Mesenchymal stem cell (in vitro differentiated cells and primary cell): ENCODE data around the gene DPP10.

Experiments
- DNase-seq: peaks from one replicate; pipeline ENCODE4 v3.0.0-alpha.2; 2013
- H2AFZ ChIP-seq: one replicate; pipeline ENCODE4 v1.6.1; 2013; ENCODE audit warnings: low read depth, mild to moderate bottlenecking, control low read depth, inconsistent platforms, low read length, moderate library complexity
- H2AK5ac ChIP-seq: 2 replicates; pipeline ENCODE4 v1.6.1; 2013; ENCODE audit warnings: low read length, moderate library complexity, mild to moderate bottlenecking, inconsistent platforms; ENCODE audit not compliant: severe bottlenecking
- H2BK120ac ChIP-seq: one replicate; pipeline ENCODE4 v1.6.1; 2013; ENCODE audit warnings: low read depth, mild to moderate bottlenecking, inconsistent platforms, low read length, moderate library complexity
- H2BK12ac ChIP-seq, 2 experiments: one replicate each; pipeline ENCODE4 v1.6.1; 2013; ENCODE audit warnings: inconsistent platforms in 2 of 2, low read length in 2 of 2, mild to moderate bottlenecking in 2 of 2, moderate library complexity in 2 of 2, control low read depth in 1 of 2
- H2BK15ac ChIP-seq: one replicate; pipeline ENCODE4 v1.6.1; 2013; ENCODE audit warnings: mild to moderate bottlenecking, low read depth, inconsistent platforms; ENCODE audit not compliant: poor library complexity, severe bottlenecking
- H2BK5ac ChIP-seq: 2 replicates; pipeline ENCODE4 v1.6.1; 2013; ENCODE audit warnings: low read depth, mild to moderate bottlenecking, low read length, control low read depth, inconsistent platforms; ENCODE audit not compliant: poor library complexity, severe bottlenecking
- H3K14ac ChIP-seq, 2 experiments: one replicate each; pipeline ENCODE4 v1.6.1; 2013; ENCODE audit warnings: inconsistent platforms in 2 of 2, low read length in 2 of 2, control low read depth in 1 of 2, mild to moderate bottlenecking in 1 of 2, moderate library complexity in 1 of 2
- H3K18ac ChIP-seq, 2 experiments: one replicate each; pipeline ENCODE4 v1.6.1; 2013; ENCODE audit warnings: inconsistent platforms in 2 of 2, low read length in 2 of 2, control low read depth in 1 of 2, low read depth in 1 of 2, mild to moderate bottlenecking in 1 of 2
- H3K23ac ChIP-seq, 2 experiments: one replicate each; pipeline ENCODE4 v1.6.1; 2013; ENCODE audit warnings: inconsistent platforms in 2 of 2, low read length in 2 of 2, mild to moderate bottlenecking in 2 of 2, moderate library complexity in 2 of 2, control low read depth in 1 of 2
- H3K27ac ChIP-seq: 2 replicates; pipeline ENCODE4 v1.5.1; 2013; ENCODE audit warnings: mild to moderate bottlenecking, moderate library complexity, low read length, control low read depth, inconsistent platforms; ENCODE audit not compliant: poor library complexity, severe bottlenecking
- H3K27me3 ChIP-seq, 2 experiments: 2 replicates each; pipeline versions ENCODE4 v1.6.1 to v1.7.0; 2013; ENCODE audit warnings: low read length in 2 of 2, mild to moderate bottlenecking in 2 of 2, moderate library complexity in 2 of 2, control low read depth in 1 of 2, inconsistent platforms in 1 of 2; ENCODE audit not compliant: control insufficient read depth in 1 of 2, insufficient read depth in 1 of 2
- H3K36me3 ChIP-seq, 2 experiments: 2 replicates each; pipeline versions ENCODE4 v1.6.1 to v1.7.0; 2013; ENCODE audit warnings: low read length in 2 of 2, control low read depth in 1 of 2, inconsistent platforms in 1 of 2, low read depth in 1 of 2, mild to moderate bottlenecking in 1 of 2; ENCODE audit not compliant: insufficient read depth in 2 of 2, control insufficient read depth in 1 of 2
- H3K4ac ChIP-seq, 2 experiments: one replicate each; pipeline ENCODE4 v1.6.1; 2013; ENCODE audit warnings: inconsistent platforms in 2 of 2, low read length in 2 of 2, mild to moderate bottlenecking in 2 of 2, moderate library complexity in 2 of 2, control low read depth in 1 of 2, low read depth in 1 of 2
- H3K4me1 ChIP-seq: 2 replicates; pipeline ENCODE4 v1.6.1; 2013; ENCODE audit warnings: low read depth, low read length, control low read depth; ENCODE audit not compliant: control insufficient read depth, insufficient read depth
- H3K4me2 ChIP-seq: 2 replicates; pipeline ENCODE4 v1.6.1; 2013; ENCODE audit warnings: low read length, mild to moderate bottlenecking, inconsistent platforms; ENCODE audit not compliant: poor library complexity, severe bottlenecking
- H3K4me3 ChIP-seq, 2 experiments: 2 replicates each; pipeline versions ENCODE4 v1.5.1 to v1.7.0; 2013; ENCODE audit warnings: low read length in 2 of 2, mild to moderate bottlenecking in 2 of 2, control low read depth in 1 of 2, low read depth in 1 of 2; ENCODE audit not compliant: insufficient read depth in 1 of 2
- H3K79me1 ChIP-seq: replicated peaks from 2 replicates; pipeline ENCODE4 v1.6.1; 2013; ENCODE audit warnings: mild to moderate bottlenecking, control low read depth, low read length, inconsistent platforms; ENCODE audit not compliant: poor library complexity, severe bottlenecking
- H3K9ac ChIP-seq: 2 replicates; pipeline ENCODE4 v1.7.0; 2013; ENCODE audit warnings: mild to moderate bottlenecking, low read length, moderate library complexity
- H3K9me3 ChIP-seq: 2 replicates; pipeline ENCODE4 v1.7.0; 2013; ENCODE audit warnings: mild to moderate bottlenecking, low read length; ENCODE audit not compliant: control insufficient read depth
- H4K8ac ChIP-seq: one replicate; pipeline ENCODE4 v1.6.1; 2013; ENCODE audit warnings: inconsistent platforms, mild to moderate bottlenecking, low read length, moderate library complexity
- H4K91ac ChIP-seq: one replicate; pipeline ENCODE4 v1.6.1; 2013; ENCODE audit warnings: mild to moderate bottlenecking, low read length, inconsistent platforms
- WGBS: methylation state at CpG from one replicate; pipeline ENCODE4 v1.1.7; 2013; ENCODE audit warnings: mixed read lengths; 5-methylcytosine and 5-hydroxymethylcytosine counted together

Gene DPP10

GRCh38 chr2:115569547-115569946, 1127.1 kb downstream of the DPP10 start:
- H2BK15ac ChIP-seq = no peak overlapping the region
- no peak overlapping the region for H4K91ac ChIP-seq
- H3K27me3 ChIP-seq = no peaks in the 10 kb centered on the region

GRCh38 chr2:115572746-115573145, 1130.3 kb downstream of the DPP10 start:
- Histone ChIP-seq H3K36me3 (no peaks in the 10 kb centered on the region), H4K91ac (no peak overlapping the region), H4K8ac (no peak overlapping the region), H2BK15ac (no peak overlapping the region), H3K4me2 (no peak overlapping the region), H3K9me3 (no peaks in the 10 kb centered on the region), H3K23ac (no peak overlapping the region), H2BK12ac (no peak overlapping the region), H3K79me1 (no peaks in the 10 kb centered on the region), H3K4ac (no peak overlapping the region), H3K9ac (no peak overlapping the region), H3K27ac (no peak overlapping the region), H2BK120ac (no peak overlapping the region), H2AFZ (no peak overlapping the region), H3K14ac (no peak overlapping the region), H3K27me3 (no peaks in the 10 kb centered on the region), H2AK5ac (no peak overlapping the region), H3K4me3 (no peak overlapping the region), H3K4me1 (no peaks in the 10 kb centered on the region), H2BK5ac (no peak overlapping the region), H3K18ac (no peak overlapping the region)
- DNase-seq = no peak

More at GRCh38 chr2:115569547-115569946, 1127.1 kb downstream of the DPP10 start:
- Histone ChIP-seq H3K79me1 (no peaks in the 10 kb centered on the region), H2BK5ac (no peak overlapping the region), H3K18ac (no peak overlapping the region), H3K23ac (no peak overlapping the region), H2AK5ac (no peak overlapping the region), H3K4me2 (no peak overlapping the region), H3K4me3 (no peak overlapping the region), H3K4ac (no peak overlapping the region), H2BK12ac (no peak overlapping the region), H3K27ac (no peak overlapping the region), H3K9ac (no peak overlapping the region), H3K9me3 (no peaks in the 10 kb centered on the region), H2BK120ac (no peak overlapping the region), H3K14ac (no peak overlapping the region), H4K8ac (no peak overlapping the region), H3K36me3 (no peaks in the 10 kb centered on the region), H2AFZ (no peak overlapping the region), H3K4me1 (no peaks in the 10 kb centered on the region)
- WGBS = 67% methylated on average over 1 of the region's 2 CpGs
- no peak for DNase-seq

GRCh38 chr2:115573756-115574155, 1131.3 kb downstream of the DPP10 start:
- H2AK5ac ChIP-seq = no peak overlapping the region
- H2BK12ac ChIP-seq = no peak overlapping the region
- H3K14ac ChIP-seq = no peak overlapping the region
- no peak overlapping the region for H2AFZ ChIP-seq
- no peak overlapping the region for H3K4me2 ChIP-seq
- no peak overlapping the region for H4K8ac ChIP-seq
- no peak for DNase-seq
- H3K4me3 ChIP-seq = no peak overlapping the region
- no peak overlapping the region for H3K23ac ChIP-seq
- H3K27me3 ChIP-seq = no peaks in the 10 kb centered on the region
- 83% methylated on average over 4 of the region's 4 CpGs for WGBS
- H2BK120ac ChIP-seq = no peak overlapping the region
- no peak overlapping the region for H3K27ac ChIP-seq
- peaks cover 4% of the 10 kb centered on the region for H3K9me3 ChIP-seq
- H2BK15ac ChIP-seq = no peak overlapping the region
- H3K79me1 ChIP-seq = no peaks in the 10 kb centered on the region
- no peaks in the 10 kb centered on the region for H3K36me3 ChIP-seq
- no peak overlapping the region for H2BK5ac ChIP-seq
- H3K18ac ChIP-seq = no peak overlapping the region
- no peak overlapping the region for H3K9ac ChIP-seq
- no peaks in the 10 kb centered on the region for H3K4me1 ChIP-seq
- no peak overlapping the region for H3K4ac ChIP-seq
- no peak overlapping the region for H4K91ac ChIP-seq

- H3K18ac ChIP-seq = no peak overlapping the region
- H2AK5ac ChIP-seq = no peak overlapping the region
- 49% methylated on average over 5 of the region's 5 CpGs for WGBS
- H3K4me1 ChIP-seq = no peaks in the 10 kb centered on the region
- DNase-seq = no peak
- H3K79me1 ChIP-seq = no peaks in the 10 kb centered on the region
- no peak overlapping the region for H4K91ac ChIP-seq
- H3K23ac ChIP-seq = no peak overlapping the region
- no peak overlapping the region for H2BK5ac ChIP-seq
- H2BK15ac ChIP-seq = no peak overlapping the region
- no peak overlapping the region for H3K27ac ChIP-seq
- no peak overlapping the region for H3K9ac ChIP-seq
- H2BK120ac ChIP-seq = no peak overlapping the region
- H3K4me2 ChIP-seq = no peak overlapping the region
- H4K8ac ChIP-seq = no peak overlapping the region
- no peak overlapping the region for H3K4me3 ChIP-seq
- H2AFZ ChIP-seq = no peak overlapping the region
- no peak overlapping the region for H3K14ac ChIP-seq
- no peaks in the 10 kb centered on the region for H3K36me3 ChIP-seq
- H3K9me3 ChIP-seq = peaks cover 9% of the 10 kb centered on the region
- no peaks in the 10 kb centered on the region for H3K27me3 ChIP-seq
- no peak overlapping the region for H3K4ac ChIP-seq
- H2BK12ac ChIP-seq = no peak overlapping the region
Observed at GRCh38 chr2:115574667-115575066, 1132.2 kb downstream of the DPP10 start.
